MM.1S (cell line): ENCODE results near the gene SHC2.
"Not testable (repeated sequence)": the region's sequence is repeated elsewhere in the genome, so short reads cannot be mapped to it uniquely, and the experiment has no call there.

Experiments
- DNase-seq: peaks from one replicate; pipeline ENCODE4 v3.0.0-alpha.2; 2015
- H2AFZ ChIP-seq: fragments of 300-600 bp; sonication (generic); 2 replicates; pipeline ENCODE4 v1.6.0; 2016; ENCODE audit warnings: antibody characterized with exemption, low read length
- H3F3A ChIP-seq: fragments of 300-600 bp; sonication (generic); 2 replicates; pipeline ENCODE4 v1.6.1; 2016; ENCODE audit warnings: mild to moderate bottlenecking, antibody characterized with exemption, low read length, moderate library complexity, mixed read lengths; ENCODE audit not compliant: insufficient read depth
- H3K27ac ChIP-seq: fragments of 300-600 bp; sonication (generic); 2 replicates; pipeline ENCODE4 v1.5.1; 2016; ENCODE audit warnings: mild to moderate bottlenecking, low read length
- H3K27me3 ChIP-seq: fragments of 300-600 bp; sonication (generic); replicated peaks from 2 replicates; pipeline ENCODE4 v1.6.0; 2016; ENCODE audit warnings: low read length; ENCODE audit not compliant: insufficient read depth
- H3K36me3 ChIP-seq: fragments of 300-600 bp; sonication (generic); replicated peaks from 2 replicates; pipeline ENCODE4 v1.6.1; 2016; ENCODE audit warnings: mild to moderate bottlenecking, low read length, mixed read lengths; ENCODE audit not compliant: insufficient read depth
- H3K4me1 ChIP-seq: fragments of 300-600 bp; sonication (generic); 2 replicates; pipeline ENCODE4 v1.6.1; 2016; ENCODE audit warnings: low read length, mixed read lengths
- H3K4me2 ChIP-seq: fragments of 300-600 bp; sonication (generic); 2 replicates; pipeline ENCODE4 v1.6.0; 2016; ENCODE audit warnings: low read depth, low read length
- H3K4me3 ChIP-seq: fragments of 300-600 bp; sonication (generic); 2 replicates; pipeline ENCODE4 v1.5.1; 2016; ENCODE audit warnings: low read length, mixed read lengths
- H3K79me2 ChIP-seq: fragments of 300-600 bp; sonication (generic); 2 replicates; pipeline ENCODE4 v1.6.1; 2016; ENCODE audit warnings: mixed run types, low read length, mixed read lengths
- H3K9ac ChIP-seq: fragments of 300-600 bp; sonication (generic); 2 replicates; pipeline ENCODE4 v1.6.1; 2016; ENCODE audit warnings: low read length, mixed read lengths
- H3K9me2 ChIP-seq: fragments of 300-600 bp; sonication (generic); replicated peaks from 2 replicates; pipeline ENCODE4 v1.6.1; 2016; ENCODE audit warnings: mild to moderate bottlenecking, low read length, mixed read lengths; ENCODE audit not compliant: insufficient read depth
- H3K9me3 ChIP-seq: fragments of 300-600 bp; sonication (generic); replicated peaks from 2 replicates; pipeline ENCODE4 v1.6.1; 2016; ENCODE audit warnings: mild to moderate bottlenecking, low read length, mixed read lengths; ENCODE audit not compliant: insufficient read depth
- H4K20me1 ChIP-seq: fragments of 300-600 bp; sonication (generic); 2 replicates; pipeline ENCODE4 v1.6.1; 2016; ENCODE audit warnings: mild to moderate bottlenecking, low read length, moderate library complexity, mixed read lengths; ENCODE audit not compliant: insufficient read depth
- CTCF ChIP-seq: fragments of 300-600 bp; sonication (generic); IDR thresholded peaks from 2 replicates; pipeline ENCODE4 v1.5.1; 2016; ENCODE audit warnings: antibody characterized with exemption, low read length, mixed read lengths
- EZH2 ChIP-seq: fragments of 300-600 bp; sonication (generic); optimal IDR thresholded peaks from 2 replicates; pipeline ENCODE3; 2017; ENCODE audit warnings: low read depth, mild to moderate bottlenecking, antibody characterized with exemption, low read length, mixed read lengths
- EZH2phosphoT487 ChIP-seq: fragments of 300-600 bp; sonication (generic); IDR thresholded peaks from 2 replicates; pipeline ENCODE4 v1.6.1; 2018; ENCODE audit warnings: antibody characterized with exemption, low read length

SHC2 gene

GRCh38 chr19:483332-484072, 22.7 kb upstream of the SHC2 start:
- Histone ChIP-seq H4K20me1 (no peaks in the 10 kb centered on the region), H2AFZ (no peak overlapping the region), H3K9me3 (no peaks in the 10 kb centered on the region), H3K4me3 (no peak overlapping the region), H3F3A (no peaks in the 10 kb centered on the region), H3K4me1 (no peaks in the 10 kb centered on the region), H3K4me2 (no peak overlapping the region), H3K36me3 (no peaks in the 10 kb centered on the region), H3K79me2 (no peaks in the 10 kb centered on the region), H3K9me2 (no peaks in the 10 kb centered on the region), H3K9ac (no peak overlapping the region), H3K27me3 (peaks cover 52% of the 10 kb centered on the region), H3K27ac (no peak overlapping the region)
- no peak for TF ChIP-seq EZH2phosphoT487
- no peak for TF ChIP-seq EZH2
- no peak for TF ChIP-seq CTCF
- DNase-seq: no peak

- H3K9me2 ChIP-seq: no peaks in the 10 kb centered on the region
- TF ChIP-seq EZH2: no peak
- no peak for TF ChIP-seq CTCF
- no peak for TF ChIP-seq EZH2phosphoT487
- H3K9me3 ChIP-seq: no peaks in the 10 kb centered on the region
- H4K20me1 ChIP-seq: no peaks in the 10 kb centered on the region
- no peak overlapping the region for H3K4me2 ChIP-seq
- no peaks in the 10 kb centered on the region for H3K79me2 ChIP-seq
- no peak overlapping the region for H2AFZ ChIP-seq
- H3K36me3 ChIP-seq: no peaks in the 10 kb centered on the region
- H3K4me3 ChIP-seq: no peak overlapping the region
- DNase-seq: no peak
- no peaks in the 10 kb centered on the region for H3F3A ChIP-seq
- H3K9ac ChIP-seq: no peak overlapping the region
- no peak overlapping the region for H3K27ac ChIP-seq
- H3K4me1 ChIP-seq: no peaks in the 10 kb centered on the region
- H3K27me3 ChIP-seq: peaks cover 57% of the 10 kb centered on the region
These were observed 21.6 kb upstream of the SHC2 start for GRCh38 chr19:482186-483041.

- not testable (repeated sequence) for H3K4me1 ChIP-seq, H3K9ac ChIP-seq, DNase-seq, H3K4me2 ChIP-seq, H3K36me3 ChIP-seq, H3K4me3 ChIP-seq, H3K9me3 ChIP-seq, H4K20me1 ChIP-seq, H3K79me2 ChIP-seq, H3K27ac ChIP-seq, H3F3A ChIP-seq, H2AFZ ChIP-seq, H3K9me2 ChIP-seq
- peaks cover 60% of the 10 kb centered on the region for H3K27me3 ChIP-seq
These were observed 20.3 kb upstream of the SHC2 start for GRCh38 chr19:481100-481499.
